Measurements from ENCODE around the gene TLX1.

TLX1 gene

DNA sequence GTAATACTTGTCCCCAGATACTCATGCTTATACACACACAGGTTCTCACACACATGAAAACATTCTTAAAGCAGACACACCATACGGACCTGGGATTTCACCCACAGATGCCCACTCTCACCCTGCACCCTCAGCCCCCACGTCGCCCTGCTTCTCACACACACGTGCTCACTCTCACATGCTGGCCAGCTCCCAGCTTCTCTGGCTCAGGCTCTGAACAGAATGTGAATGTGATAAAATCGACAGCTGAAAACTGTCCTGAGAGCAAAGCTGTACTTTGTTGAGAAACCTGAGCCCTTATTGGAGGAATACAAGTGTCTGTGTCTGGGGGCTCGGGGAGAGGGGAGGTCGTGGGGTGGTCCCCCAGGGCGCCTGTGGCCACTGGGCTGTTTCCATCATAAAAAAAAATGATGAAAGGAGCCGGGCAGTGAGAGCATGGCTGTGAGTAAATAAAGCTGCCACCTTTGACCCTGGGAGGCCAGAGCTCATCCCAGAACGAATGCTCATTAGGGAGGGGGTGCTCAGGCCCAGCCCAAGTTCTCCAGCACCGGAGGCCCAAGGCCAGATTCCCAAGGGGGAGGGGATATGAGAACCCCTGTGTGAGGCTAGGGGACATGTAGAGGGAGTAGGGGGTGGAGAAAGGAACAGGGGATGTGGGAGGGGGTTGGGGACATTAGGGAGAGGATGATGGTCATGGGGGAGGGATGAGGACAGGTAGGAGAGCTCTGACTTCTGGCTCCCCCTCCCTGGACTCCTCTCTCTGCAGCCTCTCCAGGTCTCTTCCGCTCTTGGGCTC is 18.1 kb upstream of the TLX1 start:
- no peak for DNase-seq (ENCODE audit: low read depth in 2 of 2)

DNA sequence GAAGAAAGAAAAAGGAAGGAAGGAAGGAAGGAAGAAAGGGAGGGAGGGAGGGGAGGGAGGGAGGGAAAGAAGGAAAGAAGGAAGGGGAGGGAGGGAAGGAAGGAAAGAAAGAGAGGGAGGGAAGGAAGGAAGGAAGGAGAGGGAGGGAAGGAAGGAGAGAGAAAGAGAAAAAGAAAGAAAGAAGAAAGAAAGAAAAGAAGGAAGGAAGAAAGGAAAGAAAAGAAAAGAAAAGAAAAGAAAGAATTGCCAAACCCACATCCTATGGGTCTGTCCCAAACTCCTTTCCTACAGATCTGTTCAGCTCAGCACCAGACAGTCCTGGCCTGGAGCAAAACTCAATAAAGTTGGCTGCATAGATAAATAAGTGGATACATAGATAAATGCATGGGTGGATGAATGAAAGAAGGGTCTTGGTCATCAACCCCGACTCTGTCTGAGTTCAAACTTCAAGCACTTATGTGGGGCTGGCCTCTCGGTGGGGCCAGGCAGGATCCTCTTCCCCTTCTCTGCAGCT is 17.2 kb upstream of the TLX1 start:
- no peak for DNase-seq (ENCODE audit: low read depth in 2 of 2)

DNA sequence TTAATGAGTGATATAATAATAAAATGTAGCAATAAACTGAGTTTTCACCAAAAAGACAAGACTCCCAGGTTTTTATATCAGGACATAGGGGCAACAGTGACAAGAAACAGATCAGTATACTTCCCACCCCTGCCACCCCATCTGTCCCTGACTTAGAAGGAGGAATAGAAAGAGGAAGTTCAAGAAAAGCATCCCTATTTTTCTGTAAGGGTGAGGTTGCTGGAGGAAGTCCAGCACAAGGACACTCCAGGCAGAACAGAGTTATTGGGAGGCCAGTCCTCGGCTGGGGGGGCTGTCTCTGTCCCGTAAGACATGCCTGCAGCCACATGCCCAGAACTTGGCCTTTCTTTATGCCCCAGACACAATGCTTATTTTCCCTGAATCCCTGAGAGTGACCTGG is 16.5 kb upstream of the TLX1 start:
- DNase-seq (ENCODE audit: low read depth in 2 of 2) = no peak

DNA sequence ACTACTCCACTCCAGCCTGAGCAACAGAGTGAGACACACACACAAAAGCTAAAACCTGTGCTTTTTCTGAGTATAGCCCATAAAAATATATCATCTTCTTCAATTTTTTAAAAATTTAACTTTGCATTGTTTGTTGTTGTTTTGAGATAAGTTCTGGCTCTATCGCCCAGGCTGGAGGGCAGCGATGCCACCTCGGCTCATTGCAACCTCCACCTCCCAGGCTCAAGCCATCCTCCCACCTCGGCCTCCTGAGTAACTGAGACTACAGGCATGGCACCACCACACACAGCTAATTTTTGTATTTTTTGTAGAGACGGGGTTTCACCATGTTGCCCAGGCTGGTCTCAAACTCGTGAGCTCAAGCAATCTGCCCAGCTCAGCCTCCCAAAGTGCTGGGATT is 14.3 kb upstream of the TLX1 start:
- no peak for DNase-seq (ENCODE audit: low read depth in 2 of 2)

DNA sequence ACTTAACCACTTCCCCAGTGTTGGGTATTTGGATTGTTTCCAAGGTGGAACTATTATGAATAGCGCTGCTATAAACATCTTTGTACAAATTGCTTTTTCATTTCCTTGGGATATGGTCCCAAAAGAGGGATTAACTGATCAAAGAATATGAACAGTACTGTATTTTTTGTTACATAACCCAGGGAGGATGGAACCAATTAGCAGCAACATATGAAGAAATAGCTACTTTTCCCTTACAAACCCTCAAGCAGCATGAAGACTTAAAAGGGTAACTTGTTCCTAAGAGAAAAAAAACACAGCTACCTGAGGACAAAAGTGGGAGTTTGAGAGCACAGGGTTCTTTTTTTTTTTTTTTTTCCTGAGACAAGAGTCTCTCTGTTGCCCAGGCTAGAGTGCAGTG is 13.1 kb upstream of the TLX1 start:
- no peak for DNase-seq (ENCODE audit: low read depth in 2 of 2)

DNA sequence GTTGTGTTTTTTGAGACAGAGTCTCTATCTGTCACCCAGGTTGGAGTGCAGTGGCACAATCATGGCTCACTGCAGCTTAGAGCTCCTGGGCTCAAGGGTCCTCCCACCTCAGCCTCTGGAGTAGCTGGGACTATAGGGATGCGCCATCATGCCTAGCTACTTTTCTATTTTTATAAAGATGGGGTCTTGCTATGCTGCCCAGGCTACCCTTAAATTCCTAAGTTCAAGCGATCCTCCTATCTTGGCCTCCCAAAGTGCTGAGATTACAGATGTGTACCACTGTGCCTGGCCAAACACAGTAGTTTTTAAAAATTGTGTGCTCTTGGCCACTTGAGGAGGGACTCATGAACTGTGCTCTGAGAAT is 10.6 kb upstream of the TLX1 start:
- no peak for DNase-seq (ENCODE audit: low read depth in 2 of 2)

DNA sequence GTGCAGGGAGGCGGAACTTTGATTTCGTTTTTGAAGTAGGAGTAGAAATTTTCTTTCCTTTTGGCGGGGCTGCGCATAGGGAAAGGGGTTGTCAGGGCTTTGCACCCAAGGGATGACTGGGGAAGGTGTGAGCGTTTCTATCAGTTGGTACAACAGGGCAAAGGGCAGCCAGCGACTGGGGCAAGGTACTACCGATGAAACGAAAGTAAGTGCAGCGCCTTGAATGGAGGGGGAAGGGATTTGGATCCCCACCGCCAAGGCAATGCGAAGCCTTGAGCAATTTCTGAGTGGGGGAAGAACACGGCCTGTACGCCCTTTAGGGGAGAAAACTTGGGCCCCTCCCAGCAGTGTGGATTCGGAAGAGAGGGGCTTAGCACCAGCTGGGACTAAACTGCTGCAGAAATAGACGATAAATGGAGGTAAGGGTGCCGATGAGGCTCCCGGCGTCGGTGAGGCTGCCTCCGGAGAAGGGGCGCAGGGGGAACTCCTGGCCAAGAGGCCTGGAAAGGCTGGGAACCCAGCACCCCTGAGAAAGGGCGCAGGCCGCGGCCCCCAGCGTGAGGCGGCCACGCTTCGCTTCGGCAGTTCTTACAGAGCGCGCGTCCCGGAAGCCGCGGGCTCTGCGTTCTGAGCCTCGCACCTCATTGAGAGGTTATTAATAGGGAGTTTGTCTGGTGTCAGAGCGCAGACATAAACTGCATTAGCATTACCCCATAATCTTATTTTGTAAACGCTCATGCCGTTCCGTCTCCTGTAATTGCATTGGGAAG is 10.0 kb upstream of the TLX1 start:
- DNase-seq (ENCODE audit: low read depth in 2 of 2) = no peak

DNA sequence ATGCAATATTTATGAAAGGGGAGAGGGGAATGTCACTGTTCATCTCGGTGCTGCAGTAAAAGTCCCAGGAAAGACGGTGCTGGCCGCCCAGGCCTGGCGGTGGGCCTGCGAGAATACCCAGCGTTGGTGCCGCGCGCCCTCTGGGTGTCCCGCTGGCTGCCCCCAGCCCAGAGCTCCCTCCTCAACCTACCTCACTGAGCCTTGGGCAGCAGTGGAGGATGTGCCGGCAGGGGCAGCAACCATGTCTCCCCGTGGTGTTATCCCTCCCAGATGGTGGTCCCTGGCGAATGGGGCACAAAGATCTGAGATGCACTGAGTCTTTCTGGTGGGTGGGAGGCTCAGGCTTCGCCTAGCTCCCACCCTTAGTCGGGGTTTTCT is 9.5 kb upstream of the TLX1 start:
- DNase-seq (ENCODE audit: low read depth in 2 of 2) = no peak

DNA sequence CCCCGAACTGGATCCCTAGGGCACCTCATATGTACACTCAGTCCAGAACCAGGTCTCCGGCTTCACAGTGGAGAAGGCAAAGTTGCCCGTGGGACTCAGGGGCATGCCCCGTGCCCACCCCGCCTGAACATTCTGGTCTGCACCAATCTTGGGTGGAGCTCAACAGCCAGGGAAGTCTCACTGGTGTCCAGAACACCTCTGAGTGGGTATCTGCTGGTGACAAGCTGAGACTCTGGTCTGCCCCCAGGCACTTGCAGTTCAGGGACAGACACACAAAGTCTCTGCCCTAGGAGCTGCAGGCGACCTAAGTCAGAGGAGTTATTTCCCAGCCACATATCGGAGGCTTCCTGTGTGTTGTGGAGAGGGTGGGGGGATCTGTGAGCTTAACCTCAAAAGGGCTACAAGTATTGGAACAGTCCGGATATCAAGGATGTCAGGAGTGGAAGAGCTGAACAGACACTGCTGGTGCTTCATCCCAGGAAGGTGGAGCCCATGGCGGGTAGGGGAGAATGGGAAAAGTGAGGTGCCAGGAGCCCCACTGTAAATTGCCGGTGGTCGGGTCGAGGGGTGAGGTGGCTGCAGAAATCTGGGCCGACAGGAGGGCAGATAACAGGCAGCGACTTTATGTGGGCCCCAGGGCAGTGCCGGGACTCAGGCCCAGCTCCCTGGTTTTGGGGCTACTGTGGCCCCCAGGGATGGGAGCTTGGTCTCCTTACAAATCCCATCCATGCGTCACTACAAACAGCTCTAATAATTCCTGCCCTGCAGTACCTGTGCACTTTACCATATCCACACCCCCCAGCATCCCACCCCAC is 8.6 kb upstream of the TLX1 start:
- no peak for DNase-seq (ENCODE audit: low read depth in 2 of 2)

DNA sequence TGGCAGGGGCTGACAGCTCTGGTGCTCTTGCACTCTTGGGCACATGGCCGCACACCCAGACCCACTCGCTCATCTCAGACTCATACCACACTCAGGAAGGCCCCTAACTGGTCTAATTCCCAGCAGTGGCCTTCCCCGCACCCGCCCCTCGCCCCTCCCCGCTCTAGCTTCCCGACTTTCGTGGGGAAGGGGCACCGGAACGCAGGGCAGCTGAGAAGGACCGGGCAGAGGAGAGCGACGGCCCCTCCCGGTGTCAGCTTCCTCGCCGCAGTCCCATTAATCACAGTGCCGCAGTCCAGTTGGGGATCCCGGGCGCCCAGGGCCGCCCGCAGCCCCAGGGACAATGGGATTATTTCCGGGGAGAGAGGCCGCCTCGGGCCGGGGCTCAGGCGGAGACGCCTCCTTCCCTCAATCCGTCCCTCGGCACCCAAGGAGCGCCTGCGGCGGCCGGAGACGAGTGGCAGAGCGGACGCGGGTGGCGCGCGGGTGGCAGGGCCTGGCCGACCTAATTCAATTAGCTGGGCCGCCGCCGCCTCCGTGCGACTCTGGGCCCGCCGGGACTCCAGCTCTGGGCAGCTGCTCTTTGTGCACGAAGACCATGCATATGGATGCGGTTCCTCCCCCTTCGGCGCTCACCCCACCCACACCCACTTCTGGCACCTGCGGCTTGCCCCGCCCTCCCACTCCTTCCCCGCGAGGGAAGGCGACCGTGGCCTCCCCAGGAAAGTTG is 7.8 kb upstream of the TLX1 start:
- no peak for DNase-seq (ENCODE audit: low read depth in 2 of 2)

DNA sequence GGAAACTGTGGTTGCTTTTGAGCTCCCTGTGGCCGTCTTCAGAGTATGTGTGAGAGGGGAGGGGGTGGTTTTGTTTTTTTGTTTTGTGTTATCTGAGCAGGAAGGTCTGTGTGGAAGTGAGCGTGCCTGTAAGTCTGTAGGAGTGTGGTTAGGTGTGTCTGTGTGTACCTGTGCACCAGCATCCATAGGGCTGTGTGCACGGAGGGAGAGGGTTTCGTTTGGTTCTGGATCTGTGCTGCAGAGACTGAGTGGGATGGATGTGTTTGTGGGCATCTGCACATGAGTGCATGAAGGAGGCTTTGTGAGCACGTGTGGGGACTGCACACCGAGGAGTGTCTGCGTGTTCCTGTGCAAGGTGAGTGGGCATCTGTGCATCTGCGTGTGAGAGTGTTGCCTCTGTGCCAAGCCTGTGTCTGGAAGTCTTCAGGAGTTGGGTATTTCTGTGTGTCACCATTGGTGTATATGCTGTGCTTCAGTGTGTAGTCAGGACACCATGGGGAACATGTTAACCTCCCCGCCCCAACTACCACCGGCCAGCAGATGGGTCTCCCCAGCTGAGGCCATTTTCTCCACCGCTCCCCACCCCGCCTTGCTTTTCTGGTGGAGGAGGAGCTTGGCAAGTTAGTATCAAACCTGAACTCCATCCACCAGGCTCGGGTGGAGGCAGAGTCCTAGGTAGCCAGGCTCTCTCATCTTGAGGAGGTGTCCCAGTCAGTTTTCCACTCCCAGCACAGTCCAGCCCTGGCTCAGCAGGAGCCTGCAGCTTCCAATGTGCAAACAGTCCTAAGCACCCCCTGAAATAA is 7.1 kb upstream of the TLX1 start:
- DNase-seq (ENCODE audit: low read depth in 2 of 2) = no peak

DNA sequence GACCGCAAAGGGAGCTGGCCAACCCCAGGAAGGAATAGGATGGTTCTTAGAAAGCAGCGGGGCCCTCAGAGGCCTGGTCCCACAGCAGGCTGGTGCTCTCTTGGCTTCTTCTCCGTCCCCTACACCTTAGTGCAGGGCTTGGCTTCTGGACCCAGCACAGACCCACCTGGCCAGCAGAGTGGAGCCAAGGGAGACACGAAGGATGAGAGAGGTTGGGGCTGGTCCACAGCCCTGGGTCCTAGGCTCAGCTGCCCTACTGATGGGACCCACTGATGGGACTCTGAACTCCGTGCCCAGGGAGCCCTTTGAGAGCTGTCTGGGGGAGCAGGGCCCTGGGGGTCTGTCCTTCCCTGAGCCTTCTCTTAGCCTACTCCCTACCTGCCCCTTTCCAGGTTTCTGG is 6.2 kb upstream of the TLX1 start:
- DNase-seq (ENCODE audit: low read depth in 2 of 2) = no peak

DNA sequence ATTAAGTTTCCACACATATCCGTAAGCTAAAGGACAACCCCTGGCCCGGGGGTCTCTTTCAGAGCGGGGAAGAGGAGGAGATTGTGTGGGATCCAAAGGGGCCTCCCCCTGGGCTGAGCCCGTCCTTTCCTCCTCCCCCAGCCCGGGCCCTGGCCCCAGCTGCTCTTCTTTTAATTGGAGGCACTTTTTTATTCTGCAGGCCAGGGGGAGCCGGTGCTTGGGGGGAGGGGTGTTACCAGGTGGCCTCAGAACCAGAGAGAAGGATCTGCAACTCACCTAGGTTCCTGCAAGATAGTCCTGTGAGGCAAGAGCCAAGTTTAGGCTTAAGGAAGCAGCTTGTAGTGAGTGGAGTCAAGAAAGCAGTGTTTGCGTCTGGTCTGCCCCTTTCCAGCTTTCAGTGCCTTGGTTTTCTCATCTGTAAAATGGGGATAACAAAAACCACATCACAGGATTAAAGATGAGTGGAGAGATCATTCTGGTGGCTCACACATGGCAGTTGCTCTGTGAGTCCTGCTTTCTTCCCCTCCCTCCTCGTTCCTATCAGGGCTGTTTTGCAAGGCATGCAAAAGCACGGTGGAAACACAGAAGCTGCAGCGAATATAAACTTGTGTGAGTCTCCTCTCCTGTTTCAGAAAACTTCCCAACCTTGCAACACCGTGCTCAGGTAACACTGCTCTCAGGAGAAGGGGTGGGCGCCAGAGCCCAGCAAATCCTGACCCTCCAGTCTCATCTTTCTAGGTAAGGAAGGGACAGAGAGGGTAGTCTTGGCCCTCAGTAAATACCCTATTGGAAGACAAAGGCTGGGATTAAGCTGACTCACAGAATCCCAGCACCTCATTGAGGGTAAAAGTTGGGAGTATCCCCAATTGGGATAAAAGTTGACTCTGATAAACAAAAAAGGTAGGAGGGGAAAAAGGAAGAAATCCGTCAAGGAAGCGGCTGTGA is 4.1 kb upstream of the TLX1 start:
- no peak for DNase-seq (ENCODE audit: low read depth in 2 of 2)

DNA sequence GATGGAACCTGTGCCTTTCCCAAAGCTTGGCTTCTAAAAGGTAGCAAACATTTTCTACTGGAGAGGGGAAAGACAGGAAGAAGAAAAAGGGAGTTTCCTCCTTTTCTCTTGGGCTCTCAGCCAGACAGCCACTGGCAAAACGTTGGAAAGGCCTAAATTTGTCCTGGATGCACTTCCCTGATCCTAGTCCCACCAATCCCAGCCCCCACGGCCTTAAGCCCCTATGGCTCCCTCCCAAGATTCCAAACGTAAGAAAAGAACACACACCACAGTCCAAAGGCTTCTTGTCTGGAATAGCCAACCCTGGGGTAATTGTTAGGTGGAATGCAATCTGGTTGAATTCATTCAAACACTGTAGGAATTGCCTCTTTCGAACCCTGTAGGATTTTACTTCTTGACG is 959 bp upstream of the TLX1 start:
- no peak for DNase-seq (ENCODE audit: low read depth in 2 of 2)

DNA sequence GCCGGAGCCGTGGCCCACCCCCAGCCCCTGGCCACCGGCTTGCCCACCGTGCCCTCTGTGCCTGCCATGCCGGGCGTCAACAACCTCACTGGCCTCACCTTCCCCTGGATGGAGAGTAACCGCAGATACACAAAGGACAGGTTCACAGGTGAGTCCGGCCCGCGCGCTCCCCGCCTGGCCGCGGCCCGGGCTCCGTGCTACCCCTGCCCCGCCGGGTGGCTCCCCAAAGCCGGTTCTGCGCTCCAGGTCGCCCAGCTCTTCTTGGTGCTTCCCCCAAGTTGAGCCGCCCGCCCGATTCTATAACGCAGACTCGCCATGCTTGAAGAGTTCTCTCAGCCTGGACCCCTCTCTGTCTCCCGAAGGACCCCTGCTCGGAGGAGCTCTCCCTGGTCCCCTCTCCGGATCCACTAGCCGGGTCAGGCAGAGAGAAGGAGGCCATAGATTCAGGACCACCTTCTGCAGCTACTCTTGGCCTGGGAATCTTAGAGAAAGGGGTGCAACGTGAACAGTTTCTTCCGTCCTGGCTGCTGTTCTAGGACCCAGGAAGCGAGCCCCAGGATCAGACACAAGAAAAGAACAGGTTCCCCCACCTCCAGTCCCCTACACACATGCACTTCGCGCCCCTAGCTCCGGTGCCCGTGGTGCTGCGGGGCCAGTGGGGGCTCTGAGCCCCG is 999 bp downstream of the TLX1 start:
- no peak for DNase-seq (ENCODE audit: low read depth in 2 of 2)

DNA sequence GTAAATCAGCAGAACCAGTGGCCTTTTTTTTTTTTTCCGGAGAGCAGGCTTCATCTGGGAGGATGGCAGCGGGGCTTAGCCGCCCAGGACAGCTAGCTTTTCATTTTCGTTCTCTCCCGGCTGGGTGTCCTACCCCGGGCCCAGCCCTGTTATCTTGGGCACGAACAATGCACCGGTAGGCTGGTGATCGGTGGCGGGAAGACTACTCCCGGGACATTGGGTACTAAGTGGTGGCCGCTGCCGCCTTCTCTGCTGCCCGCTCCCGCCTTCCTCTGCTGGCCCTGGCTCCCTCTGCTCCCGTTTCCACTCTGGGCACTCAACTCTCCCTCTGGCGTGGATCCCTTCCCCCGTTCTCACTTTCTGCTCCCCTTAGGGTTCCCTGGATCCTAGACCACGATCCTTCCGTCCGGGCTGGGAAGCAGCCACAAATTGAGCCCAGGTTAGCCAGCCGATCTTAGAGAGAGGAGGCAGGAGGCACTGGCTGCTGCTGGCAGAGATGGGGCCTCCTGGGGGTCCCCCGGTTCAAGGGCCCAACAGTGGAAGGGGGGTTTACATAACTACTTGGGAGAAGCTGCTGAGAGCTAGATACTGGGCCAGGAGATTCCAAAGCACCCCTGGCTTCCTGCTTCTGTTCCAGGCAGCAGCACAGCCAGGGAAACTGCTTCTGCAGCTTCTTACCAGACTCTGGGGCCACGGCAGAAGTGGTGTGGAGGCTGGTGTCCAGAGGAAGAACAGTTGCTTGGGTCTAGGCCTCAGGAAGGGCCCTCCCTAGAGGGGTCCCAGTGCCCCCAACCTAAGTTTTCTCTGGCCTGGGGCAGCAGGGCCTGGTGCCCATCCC is 1.8 kb downstream of the TLX1 start:
- no peak for DNase-seq (ENCODE audit: low read depth in 2 of 2)

DNA sequence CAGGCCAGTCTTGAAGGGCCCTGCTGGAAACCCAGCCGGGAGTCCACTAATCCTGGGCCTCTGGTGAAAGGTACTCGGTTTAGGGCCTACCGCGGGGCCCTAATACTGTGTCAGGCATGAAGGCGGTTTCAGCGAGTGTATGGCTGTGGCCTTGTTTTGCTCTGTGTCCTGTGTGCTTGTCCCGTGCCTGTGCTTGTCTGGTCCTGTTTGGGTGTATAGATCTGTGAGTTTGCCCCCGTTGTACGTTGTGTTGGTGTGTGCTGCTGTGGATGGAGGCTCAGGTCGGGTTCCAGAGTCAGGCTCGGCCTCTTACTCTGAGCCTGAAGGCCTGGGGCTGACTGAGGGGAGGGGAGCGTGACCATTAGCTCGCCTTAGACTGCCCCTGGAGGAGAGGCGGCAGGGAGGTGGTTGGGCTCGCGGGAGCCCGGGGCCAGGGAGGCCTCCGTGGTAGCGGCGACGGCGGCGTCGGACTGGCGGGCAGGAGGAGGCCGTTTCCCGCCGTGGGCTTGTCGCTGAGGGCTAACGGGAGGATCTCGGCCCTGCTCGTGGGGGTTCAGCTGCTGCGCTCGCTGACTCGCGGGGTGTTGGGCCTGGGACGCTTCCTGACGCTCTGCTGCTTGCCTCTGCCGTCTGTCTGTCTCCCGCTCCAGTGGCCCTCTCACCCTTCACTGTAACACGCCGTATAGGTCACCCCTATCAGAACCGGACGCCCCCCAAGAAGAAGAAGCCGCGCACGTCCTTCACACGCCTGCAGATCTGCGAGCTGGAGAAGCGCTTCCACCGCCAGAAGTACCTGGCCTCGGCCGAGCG is 2.6 kb downstream of the TLX1 start:
- DNase-seq (ENCODE audit: low read depth in 2 of 2) = no peak

All from stimulated activated CD8-positive, alpha-beta memory T cell treated with anti-CD3 and anti-CD28 coated beads, Interleukin-2, amount 100 ng/mL, for 48 hours (primary cell).